Measurements from ENCODE around the gene ZIC4. TPM values are rescaled to one million over a fixed set of nuclear protein-coding genes. Genes with fewer than 3 reads are reported as not detected.

Gene ZIC4
- polyA plus RNA-seq, 3 donors = not detected

DNA sequence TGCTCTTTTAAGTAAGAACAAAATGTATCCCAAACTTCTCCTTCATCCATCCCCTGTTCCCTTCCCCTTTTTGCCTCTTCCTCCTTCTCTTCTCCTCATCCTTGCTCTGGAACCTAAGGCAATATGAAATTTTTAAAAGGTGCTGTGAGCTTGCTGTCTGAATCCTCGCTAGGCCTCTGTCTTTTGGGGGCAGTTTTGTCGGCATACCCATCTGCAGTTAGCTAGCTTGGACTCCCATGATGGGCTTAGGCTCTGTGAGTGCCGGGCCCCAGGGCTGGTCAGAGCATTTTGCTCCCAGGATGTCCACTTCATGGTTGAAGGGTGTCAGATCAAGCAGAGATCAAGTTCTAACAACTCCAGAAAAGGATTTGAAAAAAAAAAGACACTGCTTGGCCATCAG, 21.4 kb upstream of the ZIC4 start:
- 72% methylated on average over 2 of the region's 3 CpGs for WGBS (ENCODE audit: insufficient coverage)
- no peak for DNase-seq
- intact Hi-C loops (cut with micrococcal nuclease) = no loop called here
- Mint-ChIP-seq H3K27ac (no peak overlapping the region), H3K4me3 (peak overlapping the region in 1 of 2 donors; percentile 39), H3K4me1 (no peaks in the 10 kb centered on the region), H3K36me3 (peaks cover 2 to 7% of the 10 kb centered on the region in 2 donors), H3K9me3 (peaks cover 6 to 18% (median 16%) of the 10 kb centered on the region in 7 donors), H3K27me3 (ENCODE audit: low read depth in 3 of 3) (peaks cover 31 to 40% (median 36%) of the 10 kb centered on the region in 3 donors)
- Histone ChIP-seq H3K27ac (ENCODE audit: low read depth in 1 of 2, low read length in 2 of 2) (no peak overlapping the region), H3K36me3 (replicated peaks in 1 of 2; ENCODE audit: control insufficient read depth in 1 of 2, insufficient read depth in 2 of 2, low read length in 2 of 2) (no peaks in the 10 kb centered on the region), H3K27me3 (ENCODE audit: control insufficient read depth in 2 of 2, insufficient read depth in 2 of 2, low read length in 2 of 2) (peaks cover 28 to 60% of the 10 kb centered on the region in 2 donors), H3K4me3 (replicated peaks in 1 of 3; ENCODE audit: low read depth in 2 of 3, low read length in 3 of 3) (no peak overlapping the region), H3K4me2 (replicated peaks; ENCODE audit: extremely low read depth, low read length, poor library complexity, severe bottlenecking) (no peak overlapping the region), H3K4me1 (ENCODE audit: control insufficient read depth in 1 of 2, insufficient read depth in 2 of 2, low read length in 2 of 2) (no peaks in the 10 kb centered on the region), H2AFZ (ENCODE audit: insufficient read depth, low read depth, low read length, poor library complexity, severe bottlenecking) (no peak overlapping the region), H3K9me3 (replicated peaks in 1 of 2; ENCODE audit: control insufficient read depth in 1 of 2, insufficient read depth in 1 of 2, low read length in 2 of 2) (peaks cover 18 to 26% of the 10 kb centered on the region in 2 donors), H3K9ac (ENCODE audit: insufficient read depth, low read length, poor library complexity, severe bottlenecking) (no peak overlapping the region), H4K20me1 (ENCODE audit: insufficient read depth, low read length) (no peaks in the 10 kb centered on the region), H3K79me2 (ENCODE audit: insufficient read depth, low read length) (no peaks in the 10 kb centered on the region)
- TF ChIP-seq CTCF (IDR thresholded peaks at IDR 0.05) = no peak

GRCh38 chr3:147426931-147427330, 20.6 kb upstream of the ZIC4 start:
- Mint-ChIP-seq H3K27me3 (ENCODE audit: low read depth in 3 of 3) (peaks cover 39 to 48% (median 44%) of the 10 kb centered on the region in 3 donors), H3K4me1 (no peaks in the 10 kb centered on the region), H3K27ac (no peak overlapping the region), H3K9me3 (peaks cover 8 to 25% (median 21%) of the 10 kb centered on the region in 7 donors), H3K36me3 (peaks cover 5 to 7% of the 10 kb centered on the region in 2 donors), H3K4me3 (no peak overlapping the region)
- H3K36me3 ChIP-seq (replicated peaks in 1 of 2; ENCODE audit: control insufficient read depth in 1 of 2, insufficient read depth in 2 of 2, low read length in 2 of 2) = no peaks in the 10 kb centered on the region
- H3K9me3 ChIP-seq (replicated peaks in 1 of 2; ENCODE audit: control insufficient read depth in 1 of 2, insufficient read depth in 1 of 2, low read length in 2 of 2) = peaks cover 21 to 34% of the 10 kb centered on the region in 2 donors
- H3K4me2 ChIP-seq (replicated peaks; ENCODE audit: extremely low read depth, low read length, poor library complexity, severe bottlenecking) = no peak overlapping the region
- no peaks in the 10 kb centered on the region for H3K79me2 ChIP-seq (ENCODE audit: insufficient read depth, low read length)
- peaks cover 36 to 66% of the 10 kb centered on the region in 2 donors for H3K27me3 ChIP-seq (ENCODE audit: control insufficient read depth in 2 of 2, insufficient read depth in 2 of 2, low read length in 2 of 2)
- no peak for TF ChIP-seq CTCF (IDR thresholded peaks at IDR 0.05)
- intact Hi-C loops (cut with micrococcal nuclease) = no loop called here
- no peak overlapping the region for H3K4me3 ChIP-seq (replicated peaks in 1 of 3; ENCODE audit: low read depth in 2 of 3, low read length in 3 of 3)
- no peak overlapping the region for H3K27ac ChIP-seq (ENCODE audit: low read depth in 1 of 2, low read length in 2 of 2)
- H4K20me1 ChIP-seq (ENCODE audit: insufficient read depth, low read length) = no peaks in the 10 kb centered on the region
- WGBS (ENCODE audit: insufficient coverage) = no CpG with 5 or more reads among the region's 2 CpGs
- no peaks in the 10 kb centered on the region for H3K4me1 ChIP-seq (ENCODE audit: control insufficient read depth in 1 of 2, insufficient read depth in 2 of 2, low read length in 2 of 2)
- no peak overlapping the region for H3K9ac ChIP-seq (ENCODE audit: insufficient read depth, low read length, poor library complexity, severe bottlenecking)
- DNase-seq = no peak
- H2AFZ ChIP-seq (ENCODE audit: insufficient read depth, low read depth, low read length, poor library complexity, severe bottlenecking) = no peak overlapping the region

Measured in CD14-positive monocyte (primary cell).